Measurements from ENCODE around the gene KPNB1. TPM values are rescaled to one million over a fixed set of nuclear protein-coding genes. Genes with fewer than 3 reads are reported as not detected.

KPNB1 gene
- polyA plus RNA-seq, 3 donors, result 5.8 to 83.3 (median 13.2) TPM

GRCh38 chr17:47721725-47722124, 72.0 kb downstream of the KPNB1 start:
- Histone ChIP-seq H3K4me2 (replicated peaks; ENCODE audit: extremely low read depth, low read length, poor library complexity, severe bottlenecking) (no peak overlapping the region), H3K27me3 (ENCODE audit: control insufficient read depth in 2 of 2, insufficient read depth in 2 of 2, low read length in 2 of 2) (peaks cover 23 to 56% of the 10 kb centered on the region in 2 donors), H2AFZ (ENCODE audit: insufficient read depth, low read depth, low read length, poor library complexity, severe bottlenecking) (no peak overlapping the region), H3K79me2 (ENCODE audit: insufficient read depth, low read length) (no peaks in the 10 kb centered on the region), H3K4me3 (replicated peaks in 1 of 3; ENCODE audit: low read depth in 2 of 3, low read length in 3 of 3) (no peak overlapping the region), H4K20me1 (ENCODE audit: insufficient read depth, low read length) (no peaks in the 10 kb centered on the region), H3K9me3 (replicated peaks in 1 of 2; ENCODE audit: control insufficient read depth in 1 of 2, insufficient read depth in 1 of 2, low read length in 2 of 2) (no peaks in the 10 kb centered on the region), H3K27ac (ENCODE audit: low read depth in 1 of 2, low read length in 2 of 2) (no peak overlapping the region), H3K9ac (ENCODE audit: insufficient read depth, low read length, poor library complexity, severe bottlenecking) (no peak overlapping the region), H3K4me1 (ENCODE audit: control insufficient read depth in 1 of 2, insufficient read depth in 2 of 2, low read length in 2 of 2) (peaks cover 5 to 8% of the 10 kb centered on the region in 2 donors), H3K36me3 (replicated peaks in 1 of 2; ENCODE audit: control insufficient read depth in 1 of 2, insufficient read depth in 2 of 2, low read length in 2 of 2) (no peaks in the 10 kb centered on the region)
- intact Hi-C loops (cut with micrococcal nuclease), result no loop called here
- Mint-ChIP-seq H3K36me3 (no peaks in the 10 kb centered on the region), H3K27me3 (ENCODE audit: low read depth in 3 of 3) (peaks cover 58 to 74% (median 61%) of the 10 kb centered on the region in 3 donors), H3K27ac (no peak overlapping the region), H3K4me3 (peak overlapping the region in 1 of 2 donors; percentile 71), H3K9me3 (peaks cover 0 to 5% (median 0%) of the 10 kb centered on the region in 7 donors), H3K4me1 (peaks cover 22% of the 10 kb centered on the region)
- TF ChIP-seq CTCF (IDR thresholded peaks at IDR 0.05), result no peak
- 45% methylated on average over 6 of the region's 8 CpGs for WGBS (ENCODE audit: insufficient coverage)
- DNase-seq, result no peak

- H3K4me3 Mint-ChIP-seq, result peak overlapping the region in 1 of 2 donors; percentile 1
- H3K27me3 ChIP-seq (ENCODE audit: control insufficient read depth in 2 of 2, insufficient read depth in 2 of 2, low read length in 2 of 2), result peaks cover 14 to 38% of the 10 kb centered on the region in 2 donors
- WGBS (ENCODE audit: insufficient coverage), result no CpG with 5 or more reads among the region's 2 CpGs
Observed at GRCh38 chr17:47724705-47725104, 75.0 kb downstream of the KPNB1 start.

More at GRCh38 chr17:47724705-47725104, 75.0 kb downstream of the KPNB1 start:
- peaks cover 39 to 62% (median 44%) of the 10 kb centered on the region in 3 donors for H3K27me3 Mint-ChIP-seq (ENCODE audit: low read depth in 3 of 3)
- intact Hi-C loops (cut with micrococcal nuclease), result no loop called here
- H3K9me3 Mint-ChIP-seq, result peaks cover 0 to 5% (median 0%) of the 10 kb centered on the region in 7 donors
- Histone ChIP-seq H3K79me2 (ENCODE audit: insufficient read depth, low read length) (no peaks in the 10 kb centered on the region), H3K9ac (ENCODE audit: insufficient read depth, low read length, poor library complexity, severe bottlenecking) (no peak overlapping the region), H4K20me1 (ENCODE audit: insufficient read depth, low read length) (no peaks in the 10 kb centered on the region), H3K4me2 (replicated peaks; ENCODE audit: extremely low read depth, low read length, poor library complexity, severe bottlenecking) (no peak overlapping the region), H2AFZ (ENCODE audit: insufficient read depth, low read depth, low read length, poor library complexity, severe bottlenecking) (no peak overlapping the region), H3K27ac (ENCODE audit: low read depth in 1 of 2, low read length in 2 of 2) (no peak overlapping the region), H3K36me3 (replicated peaks in 1 of 2; ENCODE audit: control insufficient read depth in 1 of 2, insufficient read depth in 2 of 2, low read length in 2 of 2) (no peaks in the 10 kb centered on the region), H3K4me1 (ENCODE audit: control insufficient read depth in 1 of 2, insufficient read depth in 2 of 2, low read length in 2 of 2) (peaks cover 0 to 2% of the 10 kb centered on the region in 2 donors), H3K9me3 (replicated peaks in 1 of 2; ENCODE audit: control insufficient read depth in 1 of 2, insufficient read depth in 1 of 2, low read length in 2 of 2) (no peaks in the 10 kb centered on the region), H3K4me3 (replicated peaks in 1 of 3; ENCODE audit: low read depth in 2 of 3, low read length in 3 of 3) (no peak overlapping the region)
- peaks cover 8% of the 10 kb centered on the region for H3K4me1 Mint-ChIP-seq
- no peak for DNase-seq
- TF ChIP-seq CTCF (IDR thresholded peaks at IDR 0.05), result no peak
- H3K27ac Mint-ChIP-seq, result no peak overlapping the region
- H3K36me3 Mint-ChIP-seq, result no peaks in the 10 kb centered on the region

Measured in CD14-positive monocyte (primary cell).